BLaER1 treated with 17β-estradiol and CSF1 and Interleukin-3, amounts not matched to agents 10 nM and 100 nM (cell line): Measurements from ENCODE around the gene SLF2.

Source experiments
- H3K27ac ChIP-seq, 11 experiments: shearing (Covaris generic); formaldehyde crosslinking; 2 replicates each; pipeline ENCODE4 v1.8.1; 2022
- H3K27me3 ChIP-seq, 11 experiments: shearing (Covaris generic); formaldehyde crosslinking; 2 replicates each; pipeline ENCODE4 v1.8.1; 2022
- H3K36me3 ChIP-seq, 11 experiments: shearing (Covaris generic); formaldehyde crosslinking; 2 replicates each; pipeline ENCODE4 v1.8.1; 2022
- H3K4me1 ChIP-seq, 10 experiments: shearing (Covaris generic); formaldehyde crosslinking; 2 replicates each; pipeline ENCODE4 v1.8.1; 2022
- H3K4me2 ChIP-seq, 11 experiments: shearing (Covaris generic); formaldehyde crosslinking; 2 replicates each; pipeline ENCODE4 v1.8.1; 2022
- H3K4me3 ChIP-seq, 10 experiments: shearing (Covaris generic); formaldehyde crosslinking; 2 replicates each; pipeline ENCODE4 v1.8.1; 2022
- H3K9ac ChIP-seq, 11 experiments: shearing (Covaris generic); formaldehyde crosslinking; 2 replicates each; pipeline ENCODE4 v1.8.1; 2022
- H3K9me3 ChIP-seq, 11 experiments: shearing (Covaris generic); formaldehyde crosslinking; replicated peaks in 1 of 11; 2 replicates each; pipeline ENCODE4 v1.8.1; 2022
- H4K20me1 ChIP-seq, 11 experiments: shearing (Covaris generic); formaldehyde crosslinking; 2 replicates each; pipeline ENCODE4 v1.8.1; 2022
- Cebpa-rat ChIP-seq, 11 experiments: shearing (Covaris generic); IDR thresholded peaks; 2 replicates each; pipeline ENCODE4 v1.8.1; 2022

Gene SLF2

DNA sequence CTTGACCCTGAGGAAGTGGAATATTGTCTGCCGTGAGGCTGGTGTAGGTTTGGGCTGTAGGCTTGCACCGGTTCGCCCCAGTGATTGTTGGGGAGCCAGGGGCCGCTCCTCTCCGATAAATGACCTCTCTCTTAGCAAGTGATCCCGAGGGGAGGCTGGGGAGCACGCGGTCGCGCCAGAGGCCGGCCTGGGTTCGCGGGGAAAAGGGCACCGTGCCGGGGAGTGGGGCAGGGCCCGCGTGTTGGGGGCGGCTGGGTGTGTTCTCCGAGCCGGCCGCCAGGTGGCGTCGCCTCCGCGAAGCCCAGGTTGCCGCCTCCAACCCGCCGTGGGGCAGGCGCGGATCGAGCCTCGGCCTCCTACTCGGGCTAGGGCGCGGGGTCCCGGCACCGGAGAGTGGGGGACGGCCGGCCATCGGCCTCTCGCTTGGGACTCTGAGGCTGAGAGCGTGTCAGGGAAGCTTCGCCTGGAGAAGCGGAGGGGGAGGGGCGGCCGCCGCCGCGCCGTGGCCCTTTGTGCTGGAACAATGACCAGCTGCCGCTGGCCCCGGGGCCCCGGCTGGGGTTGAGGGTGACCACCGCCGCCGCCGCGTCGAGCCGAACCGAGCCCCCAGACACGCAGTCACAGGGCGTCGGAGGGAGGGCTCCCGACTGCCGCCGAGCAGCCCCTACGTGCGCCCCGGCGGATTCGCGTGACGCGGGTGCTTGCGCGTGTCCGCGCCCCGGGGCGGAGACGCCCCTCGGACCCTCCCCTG, 86.4 kb downstream of the SLF2 start:
- Histone ChIP-seq H4K20me1 (peaks cover 27 to 39% (median 31%) of the 10 kb centered on the region in 11 experiments; a peak in 21 of 22 replicates), H3K9ac (peak overlapping the region; percentile 92 to 99 (median 97)), H3K27ac (peak overlapping the region; percentile 92 to 98 (median 97)), H3K4me2 (peak overlapping the region; percentile 89 to 99 (median 97)), H3K27me3 (no peaks in the 10 kb centered on the region), H3K4me1 (peaks cover 32 to 61% (median 55%) of the 10 kb centered on the region in 10 experiments), H3K36me3 (peaks cover 22 to 38% (median 30%) of the 10 kb centered on the region in 11 experiments), H3K9me3 (no peaks in the 10 kb centered on the region), H3K4me3 (peak overlapping the region; percentile 82 to 93 (median 90))
- TF ChIP-seq Cebpa-rat (IDR thresholded peaks at IDR 0.05) = no peak

DNA sequence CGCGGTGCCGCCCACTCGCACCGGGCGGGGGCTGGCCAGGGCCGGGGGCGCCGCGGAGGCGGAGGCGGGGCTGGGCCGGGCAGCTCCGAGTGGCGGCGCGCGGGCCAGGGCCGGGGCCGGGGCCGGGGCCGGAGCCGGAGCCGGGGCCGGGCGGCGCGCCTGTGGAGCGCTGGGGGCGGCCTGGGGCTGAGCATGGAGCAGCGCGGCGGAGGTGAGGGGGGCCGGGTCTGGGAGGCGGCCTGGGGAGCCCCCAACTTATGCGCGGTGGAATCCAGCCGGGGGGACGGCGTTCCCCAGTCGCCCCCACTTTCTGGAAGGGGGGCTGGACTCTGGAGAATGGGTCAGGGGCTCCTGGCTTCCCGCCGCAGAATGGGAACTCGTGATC, 87.0 kb downstream of the SLF2 start, which contains the start of gene LZTS2:
Gene LZTS2, plus strand, starts transcription at position 67 of the 385 bp plus-strand sequence. CDS start 2,731 bp downstream, outside the sequence.
- Histone ChIP-seq H3K9me3 (no peaks in the 10 kb centered on the region), H3K36me3 (peaks cover 27 to 38% (median 30%) of the 10 kb centered on the region in 11 experiments), H3K27me3 (no peaks in the 10 kb centered on the region), H3K9ac (peak within 1 kb of the TSS; percentile 92 to 99 (median 97)), H3K4me1 (peaks cover 32 to 61% (median 55%) of the 10 kb centered on the region in 10 experiments), H3K4me3 (peak within 1 kb of the TSS; percentile 82 to 93 (median 90)), H3K27ac (peak within 1 kb of the TSS; percentile 92 to 98 (median 97)), H3K4me2 (peak within 1 kb of the TSS; percentile 89 to 99 (median 97)), H4K20me1 (peaks cover 26 to 39% (median 35%) of the 10 kb centered on the region in 11 experiments; a peak in 21 of 22 replicates)
- no peak for TF ChIP-seq Cebpa-rat (IDR thresholded peaks at IDR 0.05)

DNA sequence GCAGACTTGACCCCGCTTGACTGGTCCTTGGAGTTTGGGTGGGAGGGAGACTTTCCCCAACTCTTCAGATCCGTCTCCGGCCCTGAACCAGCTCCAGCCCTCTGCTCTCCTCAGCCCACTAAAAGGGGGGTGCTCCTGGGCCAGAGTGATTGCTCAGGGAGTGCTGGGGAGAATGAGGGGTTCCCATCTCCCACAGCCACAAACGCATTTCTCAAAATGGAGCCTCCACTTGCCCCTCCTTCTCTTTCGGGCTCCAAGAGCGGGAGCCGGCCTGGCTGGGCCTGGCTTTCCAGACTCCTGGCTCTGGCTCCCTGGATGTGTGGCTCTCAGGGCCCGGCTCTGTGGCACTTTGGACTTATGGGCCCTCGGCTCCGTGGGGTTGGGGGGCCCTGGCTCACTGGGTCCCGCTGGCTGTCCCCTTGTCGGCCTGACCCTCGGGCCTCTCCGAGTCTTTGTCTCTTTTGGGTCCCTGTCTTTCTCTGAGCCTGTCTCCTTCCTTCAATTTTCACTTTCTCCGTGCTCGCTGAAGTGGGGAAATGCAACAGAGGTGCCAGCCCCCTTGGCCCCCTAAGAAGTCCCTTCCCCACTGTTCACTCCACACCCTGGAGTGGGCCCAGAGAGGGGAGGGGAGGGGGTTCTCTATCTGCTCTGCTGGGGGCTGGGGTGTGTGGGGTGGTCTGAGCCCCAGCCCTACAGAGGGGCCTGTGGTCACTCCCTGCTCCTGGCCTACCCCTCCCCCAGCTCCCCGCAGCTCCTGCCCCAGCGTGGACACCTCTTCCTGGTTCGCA, 87.6 kb downstream of the SLF2 start:
- Histone ChIP-seq H3K9me3 (no peaks in the 10 kb centered on the region), H3K27me3 (no peaks in the 10 kb centered on the region), H4K20me1 (peaks cover 26 to 41% (median 36%) of the 10 kb centered on the region in 11 experiments; a peak in 21 of 22 replicates), H3K27ac (peak overlapping the region; percentile 92 to 98 (median 97)), H3K4me3 (peak overlapping the region; percentile 82 to 93 (median 90)), H3K4me2 (peak overlapping the region; percentile 89 to 99 (median 97)), H3K4me1 (peaks cover 32 to 60% (median 55%) of the 10 kb centered on the region in 10 experiments), H3K9ac (peak overlapping the region; percentile 92 to 99 (median 97)), H3K36me3 (peaks cover 30 to 38% (median 33%) of the 10 kb centered on the region in 11 experiments)
- no peak for TF ChIP-seq Cebpa-rat (IDR thresholded peaks at IDR 0.05)

DNA sequence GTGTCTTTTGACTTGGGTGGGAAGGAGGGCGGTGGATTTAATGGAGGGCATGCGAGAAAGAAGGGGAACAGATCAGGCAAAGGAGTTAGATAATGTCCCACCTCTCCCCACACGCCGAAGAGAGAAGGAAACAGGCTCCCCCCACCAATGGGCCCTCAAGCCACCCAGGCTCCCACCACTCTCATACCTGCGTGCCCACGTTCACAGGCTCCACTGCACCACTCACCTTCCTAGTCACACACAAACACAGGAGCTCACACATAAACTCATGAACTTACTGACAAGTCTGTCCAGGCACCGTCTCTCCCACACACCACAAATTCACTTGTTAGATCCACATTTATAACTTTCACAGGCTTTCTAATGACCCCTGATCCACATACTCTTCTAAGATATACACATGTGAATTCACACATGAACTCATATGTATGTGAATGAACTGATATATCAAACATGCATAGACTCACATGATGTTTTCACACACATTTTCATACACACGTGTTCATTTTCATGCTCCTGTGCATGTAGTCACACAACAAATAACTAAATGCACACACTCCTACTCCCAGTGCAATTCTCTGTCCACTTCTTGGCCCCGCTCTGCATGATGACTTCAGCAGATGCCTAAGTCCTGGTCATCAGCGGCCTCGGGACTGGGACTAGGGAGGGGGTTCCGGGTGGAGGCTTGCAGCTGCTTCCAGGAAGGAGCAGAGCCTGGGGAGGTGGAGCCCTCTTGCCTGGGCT, 88.3 kb downstream of the SLF2 start:
- H3K9me3 ChIP-seq = no peaks in the 10 kb centered on the region
- peaks cover 38 to 44% (median 39%) of the 10 kb centered on the region in 11 experiments for H3K36me3 ChIP-seq
- H3K27me3 ChIP-seq = no peaks in the 10 kb centered on the region
- H3K27ac ChIP-seq = peak overlapping the region; percentile 92 to 98 (median 97)
- H3K4me3 ChIP-seq = peak overlapping the region; percentile 82 to 93 (median 90)
- TF ChIP-seq Cebpa-rat (IDR thresholded peaks at IDR 0.05) = no peak
- H3K4me2 ChIP-seq = peak overlapping the region; percentile 89 to 99 (median 97)
- H3K9ac ChIP-seq = peak overlapping the region; percentile 92 to 99 (median 97)
- H4K20me1 ChIP-seq = peaks cover 26 to 48% (median 37%) of the 10 kb centered on the region in 11 experiments; a peak in 21 of 22 replicates
- H3K4me1 ChIP-seq = peaks cover 30 to 52% (median 49%) of the 10 kb centered on the region in 10 experiments

DNA sequence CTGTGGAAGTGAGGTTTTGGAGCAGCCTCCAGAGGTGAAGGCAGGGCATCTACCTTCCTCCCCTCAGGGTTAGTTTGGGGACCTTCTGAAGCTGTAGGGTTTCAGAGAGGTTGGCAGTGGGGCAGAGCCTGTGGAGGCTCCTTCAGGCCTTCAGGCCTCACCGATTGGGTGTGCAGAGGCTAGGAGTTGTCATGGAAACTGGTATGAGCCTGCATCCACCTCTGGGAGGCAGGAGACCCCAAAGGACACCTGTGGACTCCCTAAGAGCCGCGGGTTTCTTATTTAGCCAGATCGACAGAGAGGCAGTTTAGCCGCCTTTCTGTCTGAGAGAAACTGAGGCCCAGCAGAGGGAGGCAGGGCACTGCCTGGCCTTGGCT, 88.9 kb downstream of the SLF2 start:
- peak overlapping the region; percentile 92 to 99 (median 97) for H3K9ac ChIP-seq
- TF ChIP-seq Cebpa-rat (IDR thresholded peaks at IDR 0.05) = no peak
- H3K4me1 ChIP-seq = peaks cover 25 to 49% (median 44%) of the 10 kb centered on the region in 10 experiments
- peaks cover 43 to 49% (median 45%) of the 10 kb centered on the region in 11 experiments for H3K36me3 ChIP-seq
- H3K27me3 ChIP-seq = no peaks in the 10 kb centered on the region
- H3K9me3 ChIP-seq = no peaks in the 10 kb centered on the region
- peak overlapping the region; percentile 89 to 99 (median 97) for H3K4me2 ChIP-seq
- peak overlapping the region; percentile 18 to 98 (median 97); a peak in 21 of 22 replicates for H3K27ac ChIP-seq
- H4K20me1 ChIP-seq = peaks cover 28 to 54% (median 42%) of the 10 kb centered on the region in 11 experiments; a peak in 21 of 22 replicates
- H3K4me3 ChIP-seq = peak overlapping the region; percentile 82 to 93 (median 90)

DNA sequence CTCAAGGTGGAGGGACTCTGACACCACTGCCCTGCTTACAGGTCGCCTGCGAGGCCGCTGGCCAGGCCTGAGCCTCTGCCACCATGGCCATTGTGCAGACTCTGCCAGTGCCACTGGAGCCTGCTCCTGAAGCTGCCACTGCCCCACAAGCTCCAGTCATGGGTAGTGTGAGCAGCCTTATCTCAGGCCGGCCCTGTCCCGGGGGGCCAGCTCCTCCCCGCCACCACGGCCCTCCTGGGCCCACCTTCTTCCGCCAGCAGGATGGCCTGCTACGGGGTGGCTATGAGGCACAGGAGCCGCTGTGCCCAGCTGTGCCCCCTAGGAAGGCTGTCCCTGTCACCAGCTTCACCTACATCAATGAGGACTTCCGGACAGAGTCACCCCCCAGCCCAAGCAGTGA, 89.7 kb downstream of the SLF2 start:
- no peak for TF ChIP-seq Cebpa-rat (IDR thresholded peaks at IDR 0.05)
- Histone ChIP-seq H4K20me1 (peaks cover 36 to 62% (median 49%) of the 10 kb centered on the region in 11 experiments; a peak in 21 of 22 replicates), H3K27ac (peak overlapping the region; percentile 18 to 98 (median 97); a peak in 13 of 22 replicates), H3K4me2 (peak overlapping the region; percentile 89 to 99 (median 97)), H3K36me3 (peaks cover 46 to 57% (median 53%) of the 10 kb centered on the region in 11 experiments), H3K4me3 (peak overlapping the region in 4 of 10 experiments; percentile 18 to 92 (median 83); a peak in 4 of 20 replicates), H3K9ac (peak overlapping the region; percentile 92 to 99 (median 97); a peak in 19 of 22 replicates), H3K4me1 (peaks cover 22 to 53% (median 47%) of the 10 kb centered on the region in 10 experiments), H3K9me3 (no peaks in the 10 kb centered on the region), H3K27me3 (no peaks in the 10 kb centered on the region)

DNA sequence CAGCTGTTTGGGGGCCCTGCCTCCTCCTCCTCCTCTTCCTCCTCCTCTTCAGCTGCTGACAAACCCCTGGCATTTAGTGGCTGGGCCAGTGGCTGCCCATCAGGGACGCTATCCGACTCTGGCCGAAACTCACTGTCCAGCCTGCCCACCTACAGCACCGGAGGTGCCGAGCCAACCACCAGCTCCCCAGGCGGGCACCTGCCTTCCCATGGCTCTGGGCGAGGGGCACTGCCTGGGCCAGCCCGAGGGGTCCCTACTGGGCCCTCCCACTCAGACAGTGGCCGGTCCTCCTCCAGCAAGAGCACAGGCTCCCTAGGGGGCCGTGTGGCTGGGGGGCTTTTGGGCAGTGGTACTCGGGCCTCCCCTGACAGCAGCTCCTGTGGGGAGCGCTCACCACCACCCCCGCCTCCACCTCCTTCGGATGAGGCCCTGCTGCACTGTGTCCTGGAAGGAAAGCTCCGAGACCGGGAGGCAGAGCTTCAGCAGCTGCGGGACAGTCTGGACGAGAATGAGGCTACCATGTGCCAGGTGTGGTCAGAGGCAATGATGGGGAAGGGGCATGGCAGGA, 91.0 kb downstream of the SLF2 start:
- Histone ChIP-seq H3K9ac (peak overlapping the region in 2 of 11 experiments; percentile 19 to 36; a peak in 2 of 22 replicates), H3K4me1 (peaks cover 22 to 53% (median 48%) of the 10 kb centered on the region in 10 experiments), H3K4me2 (no peak overlapping the region), H3K36me3 (peaks cover 46 to 59% (median 56%) of the 10 kb centered on the region in 11 experiments), H3K9me3 (no peaks in the 10 kb centered on the region), H3K4me3 (no peak overlapping the region), H3K27me3 (no peaks in the 10 kb centered on the region), H4K20me1 (peaks cover 36 to 74% (median 51%) of the 10 kb centered on the region in 11 experiments; a peak in 21 of 22 replicates), H3K27ac (peak overlapping the region in 1 of 11 experiments; percentile 9; a peak in 1 of 22 replicates)
- TF ChIP-seq Cebpa-rat (IDR thresholded peaks at IDR 0.05) = no peak

DNA sequence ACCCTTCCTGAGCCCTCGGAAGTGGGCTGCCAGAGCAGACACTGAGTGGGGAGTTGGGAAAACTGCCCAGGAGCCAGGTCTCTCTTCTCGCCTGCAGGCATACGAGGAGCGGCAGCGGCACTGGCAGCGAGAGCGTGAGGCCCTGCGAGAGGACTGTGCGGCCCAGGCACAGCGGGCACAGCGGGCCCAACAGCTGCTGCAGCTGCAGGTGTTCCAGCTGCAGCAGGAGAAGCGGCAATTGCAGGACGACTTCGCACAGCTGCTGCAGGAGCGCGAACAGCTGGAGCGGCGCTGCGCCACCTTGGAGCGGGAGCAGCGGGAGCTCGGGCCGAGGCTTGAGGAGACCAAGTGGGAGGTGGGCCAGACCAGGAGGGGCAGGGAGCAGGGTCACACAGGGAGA, 92.6 kb downstream of the SLF2 start:
- no peak for TF ChIP-seq Cebpa-rat (IDR thresholded peaks at IDR 0.05)
- Histone ChIP-seq H3K4me2 (no peak overlapping the region), H3K4me3 (no peak overlapping the region), H4K20me1 (peaks cover 36 to 74% (median 51%) of the 10 kb centered on the region in 11 experiments; a peak in 21 of 22 replicates), H3K4me1 (peaks cover 22 to 54% (median 46%) of the 10 kb centered on the region in 10 experiments), H3K27ac (no peak overlapping the region), H3K9ac (no peak overlapping the region), H3K9me3 (no peaks in the 10 kb centered on the region), H3K36me3 (peaks cover 46 to 59% (median 56%) of the 10 kb centered on the region in 11 experiments), H3K27me3 (no peaks in the 10 kb centered on the region)
